Measurements from ENCODE around the gene RIC8B.
A peak's percentile ranks its signal among the peaks of the same experiment; 100 is the strongest.

Gene RIC8B

DNA sequence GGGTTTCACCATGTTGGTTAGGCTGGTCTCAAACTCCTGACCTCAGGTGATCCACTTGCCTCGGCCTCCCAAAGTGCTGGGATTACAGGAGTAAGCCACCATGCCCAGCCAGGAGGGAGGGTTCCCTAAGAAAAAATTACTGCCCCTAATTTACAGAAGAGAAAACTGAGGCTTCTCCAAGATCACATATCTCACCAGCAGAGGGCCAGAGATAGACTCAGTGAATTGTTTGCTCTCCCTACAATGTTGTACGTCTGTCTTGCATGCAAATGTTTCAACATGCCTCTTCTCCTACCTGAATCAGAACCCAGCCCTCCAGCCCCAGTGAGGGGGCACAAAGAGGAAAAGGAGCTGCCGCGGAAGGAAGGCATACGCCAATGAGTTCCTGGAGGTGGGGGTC lies 132.9 kb downstream of the RIC8B start:
- Histone ChIP-seq H3K79me2 (ENCODE audit: insufficient read depth, low read length) (no peaks in the 10 kb centered on the region), H3K4me3 (ENCODE audit: low read length, poor library complexity, severe bottlenecking) (no peak overlapping the region), H3K9me2 (replicated peaks; ENCODE audit: low read depth, low read length) (no peaks in the 10 kb centered on the region), H3K27me3 (ENCODE audit: insufficient read depth, low read length, poor library complexity, severe bottlenecking) (peaks cover 65% of the 10 kb centered on the region), H3K9me3 (ENCODE audit: insufficient read depth, low read depth, low read length) (no peaks in the 10 kb centered on the region), H3K4me2 (ENCODE audit: low read depth, low read length, poor library complexity, severe bottlenecking) (no peak overlapping the region), H3K36me3 (ENCODE audit: insufficient read depth, low read length) (no peaks in the 10 kb centered on the region), H3K9ac (ENCODE audit: low read depth, low read length, poor library complexity, severe bottlenecking) (no peak overlapping the region), H3F3A (ENCODE audit: low read depth) (no peaks in the 10 kb centered on the region), H2AFZ (ENCODE audit: low read length) (no peak overlapping the region), H4K20me1 (ENCODE audit: insufficient read depth, low read length, poor library complexity, severe bottlenecking) (no peaks in the 10 kb centered on the region), H3K4me1 (ENCODE audit: insufficient read depth, low read length, poor library complexity, severe bottlenecking) (no peaks in the 10 kb centered on the region)
- TF ChIP-seq, protein P1, sequence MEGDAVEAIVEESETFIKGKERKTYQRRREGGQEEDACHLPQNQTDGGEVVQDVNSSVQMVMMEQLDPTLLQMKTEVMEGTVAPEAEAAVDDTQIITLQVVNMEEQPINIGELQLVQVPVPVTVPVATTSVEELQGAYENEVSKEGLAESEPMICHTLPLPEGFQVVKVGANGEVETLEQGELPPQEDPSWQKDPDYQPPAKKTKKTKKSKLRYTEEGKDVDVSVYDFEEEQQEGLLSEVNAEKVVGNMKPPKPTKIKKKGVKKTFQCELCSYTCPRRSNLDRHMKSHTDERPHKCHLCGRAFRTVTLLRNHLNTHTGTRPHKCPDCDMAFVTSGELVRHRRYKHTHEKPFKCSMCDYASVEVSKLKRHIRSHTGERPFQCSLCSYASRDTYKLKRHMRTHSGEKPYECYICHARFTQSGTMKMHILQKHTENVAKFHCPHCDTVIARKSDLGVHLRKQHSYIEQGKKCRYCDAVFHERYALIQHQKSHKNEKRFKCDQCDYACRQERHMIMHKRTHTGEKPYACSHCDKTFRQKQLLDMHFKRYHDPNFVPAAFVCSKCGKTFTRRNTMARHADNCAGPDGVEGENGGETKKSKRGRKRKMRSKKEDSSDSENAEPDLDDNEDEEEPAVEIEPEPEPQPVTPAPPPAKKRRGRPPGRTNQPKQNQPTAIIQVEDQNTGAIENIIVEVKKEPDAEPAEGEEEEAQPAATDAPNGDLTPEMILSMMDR (conservative IDR thresholded peaks at IDR 0.05; ENCODE audit: low read length): peak; percentile 24
- no peak for TF ChIP-seq EZH2phosphoT487 (IDR thresholded peaks at IDR 0.05; ENCODE audit: borderline replicate concordance)

DNA sequence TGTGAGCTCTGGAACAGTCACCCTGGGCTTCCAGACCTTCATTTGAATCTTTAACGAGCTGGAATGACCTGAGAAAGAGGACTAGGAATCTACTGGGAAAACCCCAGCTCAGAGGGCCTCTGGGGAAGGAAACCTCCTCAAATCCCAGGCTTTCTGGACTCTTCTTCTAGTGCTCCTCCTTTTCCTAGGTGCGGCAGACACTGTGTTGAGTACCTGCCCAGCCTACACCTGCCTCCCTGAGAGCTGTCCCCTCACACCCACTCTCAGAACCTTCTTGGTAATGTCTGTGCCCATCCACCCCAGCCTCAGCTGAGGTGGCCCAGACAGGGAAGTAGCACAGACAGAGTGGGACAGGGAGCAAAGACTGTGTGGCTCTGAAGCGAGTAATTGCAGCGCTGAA lies 133.4 kb downstream of the RIC8B start:
- Histone ChIP-seq H2AFZ (ENCODE audit: low read length) (no peak overlapping the region), H4K20me1 (ENCODE audit: insufficient read depth, low read length, poor library complexity, severe bottlenecking) (no peaks in the 10 kb centered on the region), H3K9ac (ENCODE audit: low read depth, low read length, poor library complexity, severe bottlenecking) (no peak overlapping the region), H3K4me3 (ENCODE audit: low read length, poor library complexity, severe bottlenecking) (no peak overlapping the region), H3K79me2 (ENCODE audit: insufficient read depth, low read length) (no peaks in the 10 kb centered on the region), H3F3A (ENCODE audit: low read depth) (no peaks in the 10 kb centered on the region), H3K4me1 (ENCODE audit: insufficient read depth, low read length, poor library complexity, severe bottlenecking) (no peaks in the 10 kb centered on the region), H3K9me3 (ENCODE audit: insufficient read depth, low read depth, low read length) (no peaks in the 10 kb centered on the region), H3K36me3 (ENCODE audit: insufficient read depth, low read length) (no peaks in the 10 kb centered on the region), H3K9me2 (replicated peaks; ENCODE audit: low read depth, low read length) (no peaks in the 10 kb centered on the region), H3K4me2 (ENCODE audit: low read depth, low read length, poor library complexity, severe bottlenecking) (no peak overlapping the region), H3K27me3 (ENCODE audit: insufficient read depth, low read length, poor library complexity, severe bottlenecking) (peaks cover 66% of the 10 kb centered on the region)
- TF ChIP-seq, protein P1 (conservative IDR thresholded peaks at IDR 0.05; ENCODE audit: low read length): no peak
- no peak for TF ChIP-seq EZH2phosphoT487 (IDR thresholded peaks at IDR 0.05; ENCODE audit: borderline replicate concordance)

DNA sequence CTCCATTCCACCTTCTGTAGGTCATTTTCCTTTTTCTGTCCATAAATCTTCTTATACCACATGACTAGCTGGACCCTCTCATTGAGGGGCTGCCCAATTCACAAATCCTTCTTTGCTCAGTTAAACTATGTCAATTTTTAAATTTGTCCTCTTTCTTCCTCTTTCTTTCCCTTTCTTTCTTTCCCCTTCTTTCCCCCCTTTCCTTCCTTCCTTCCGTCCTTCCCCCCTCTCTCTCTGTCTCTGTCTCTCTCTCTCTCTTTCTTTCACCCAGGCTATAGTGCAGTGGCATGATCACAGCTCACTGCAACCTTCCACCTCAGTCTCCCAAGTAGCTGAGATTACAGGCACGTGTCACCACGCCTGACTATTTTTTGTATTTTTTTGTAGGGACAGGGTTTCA lies 134.1 kb downstream of the RIC8B start:
- Histone ChIP-seq H4K20me1 (ENCODE audit: insufficient read depth, low read length, poor library complexity, severe bottlenecking) (no peaks in the 10 kb centered on the region), H3K36me3 (ENCODE audit: insufficient read depth, low read length) (no peaks in the 10 kb centered on the region), H3K27me3 (ENCODE audit: insufficient read depth, low read length, poor library complexity, severe bottlenecking) (peaks cover 69% of the 10 kb centered on the region), H3K9ac (ENCODE audit: low read depth, low read length, poor library complexity, severe bottlenecking) (no peak overlapping the region), H3K9me2 (replicated peaks; ENCODE audit: low read depth, low read length) (no peaks in the 10 kb centered on the region), H3K4me1 (ENCODE audit: insufficient read depth, low read length, poor library complexity, severe bottlenecking) (no peaks in the 10 kb centered on the region), H3K4me2 (ENCODE audit: low read depth, low read length, poor library complexity, severe bottlenecking) (no peak overlapping the region), H3K4me3 (ENCODE audit: low read length, poor library complexity, severe bottlenecking) (no peak overlapping the region), H3K79me2 (ENCODE audit: insufficient read depth, low read length) (no peaks in the 10 kb centered on the region), H3F3A (ENCODE audit: low read depth) (no peaks in the 10 kb centered on the region), H2AFZ (ENCODE audit: low read length) (no peak overlapping the region), H3K9me3 (ENCODE audit: insufficient read depth, low read depth, low read length) (no peaks in the 10 kb centered on the region)
- TF ChIP-seq, protein P1 (conservative IDR thresholded peaks at IDR 0.05; ENCODE audit: low read length): no peak
- TF ChIP-seq EZH2phosphoT487 (IDR thresholded peaks at IDR 0.05; ENCODE audit: borderline replicate concordance): no peak
